ENCODE data around the gene SFMBT2.
A peak's percentile ranks its signal among the peaks of the same experiment; 100 is the strongest.

The SFMBT2 gene

DNA sequence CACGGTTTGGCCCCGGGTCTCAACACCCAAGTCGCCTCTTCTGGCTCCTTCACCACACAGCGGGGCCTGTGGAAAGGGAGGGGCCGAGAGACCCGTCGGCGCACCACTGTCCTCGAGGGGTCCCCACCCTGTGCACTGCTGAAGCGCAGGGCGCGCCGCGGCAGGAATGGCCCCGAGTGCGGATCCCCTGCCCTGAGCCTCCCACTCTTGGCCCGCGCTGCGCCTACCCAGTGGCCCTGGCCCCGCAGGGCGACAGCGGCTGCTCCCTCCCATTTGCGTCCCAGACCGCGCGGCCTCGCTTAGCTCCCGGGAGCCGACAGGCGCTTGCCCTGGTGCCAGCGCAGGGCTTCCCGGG lies 2.1 kb upstream of the SFMBT2 start:
- TF ChIP-seq, protein P1, sequence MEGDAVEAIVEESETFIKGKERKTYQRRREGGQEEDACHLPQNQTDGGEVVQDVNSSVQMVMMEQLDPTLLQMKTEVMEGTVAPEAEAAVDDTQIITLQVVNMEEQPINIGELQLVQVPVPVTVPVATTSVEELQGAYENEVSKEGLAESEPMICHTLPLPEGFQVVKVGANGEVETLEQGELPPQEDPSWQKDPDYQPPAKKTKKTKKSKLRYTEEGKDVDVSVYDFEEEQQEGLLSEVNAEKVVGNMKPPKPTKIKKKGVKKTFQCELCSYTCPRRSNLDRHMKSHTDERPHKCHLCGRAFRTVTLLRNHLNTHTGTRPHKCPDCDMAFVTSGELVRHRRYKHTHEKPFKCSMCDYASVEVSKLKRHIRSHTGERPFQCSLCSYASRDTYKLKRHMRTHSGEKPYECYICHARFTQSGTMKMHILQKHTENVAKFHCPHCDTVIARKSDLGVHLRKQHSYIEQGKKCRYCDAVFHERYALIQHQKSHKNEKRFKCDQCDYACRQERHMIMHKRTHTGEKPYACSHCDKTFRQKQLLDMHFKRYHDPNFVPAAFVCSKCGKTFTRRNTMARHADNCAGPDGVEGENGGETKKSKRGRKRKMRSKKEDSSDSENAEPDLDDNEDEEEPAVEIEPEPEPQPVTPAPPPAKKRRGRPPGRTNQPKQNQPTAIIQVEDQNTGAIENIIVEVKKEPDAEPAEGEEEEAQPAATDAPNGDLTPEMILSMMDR (IDR thresholded peaks at IDR 0.05; ENCODE audit: low read depth, low read length, poor library complexity, severe bottlenecking): no peak
- TF ChIP-seq EZH2phosphoT487 (IDR thresholded peaks at IDR 0.05; ENCODE audit: borderline replicate concordance, low read length): no peak
- H3K27ac ChIP-seq (ENCODE audit: low read depth, low read length): no peak overlapping the region
- no peak overlapping the region for H3K4me3 ChIP-seq (ENCODE audit: low read length)
- no peaks in the 10 kb centered on the region for H3K36me3 ChIP-seq (ENCODE audit: control insufficient read depth, low read length)
- peaks cover 26% of the 10 kb centered on the region for H3K27me3 ChIP-seq (ENCODE audit: control insufficient read depth, low read length)
- H3K4me1 ChIP-seq (ENCODE audit: control insufficient read depth, low read length): peaks cover 36% of the 10 kb centered on the region
- peaks cover 12% of the 10 kb centered on the region for H3F3A ChIP-seq (ENCODE audit: control insufficient read depth, insufficient read depth)
- H3K9me2 ChIP-seq (replicated peaks; ENCODE audit: control insufficient read depth, low read length): no peaks in the 10 kb centered on the region
- H3K9me3 ChIP-seq (ENCODE audit: control insufficient read depth, insufficient read depth, low read length): no peaks in the 10 kb centered on the region
- H4K20me1 ChIP-seq (ENCODE audit: control insufficient read depth, insufficient read depth, low read depth, low read length): no peaks in the 10 kb centered on the region
- no peak overlapping the region for H3K4me2 ChIP-seq (ENCODE audit: low read length)
- H3K79me2 ChIP-seq (ENCODE audit: control insufficient read depth, low read length): peaks cover 28% of the 10 kb centered on the region

DNA sequence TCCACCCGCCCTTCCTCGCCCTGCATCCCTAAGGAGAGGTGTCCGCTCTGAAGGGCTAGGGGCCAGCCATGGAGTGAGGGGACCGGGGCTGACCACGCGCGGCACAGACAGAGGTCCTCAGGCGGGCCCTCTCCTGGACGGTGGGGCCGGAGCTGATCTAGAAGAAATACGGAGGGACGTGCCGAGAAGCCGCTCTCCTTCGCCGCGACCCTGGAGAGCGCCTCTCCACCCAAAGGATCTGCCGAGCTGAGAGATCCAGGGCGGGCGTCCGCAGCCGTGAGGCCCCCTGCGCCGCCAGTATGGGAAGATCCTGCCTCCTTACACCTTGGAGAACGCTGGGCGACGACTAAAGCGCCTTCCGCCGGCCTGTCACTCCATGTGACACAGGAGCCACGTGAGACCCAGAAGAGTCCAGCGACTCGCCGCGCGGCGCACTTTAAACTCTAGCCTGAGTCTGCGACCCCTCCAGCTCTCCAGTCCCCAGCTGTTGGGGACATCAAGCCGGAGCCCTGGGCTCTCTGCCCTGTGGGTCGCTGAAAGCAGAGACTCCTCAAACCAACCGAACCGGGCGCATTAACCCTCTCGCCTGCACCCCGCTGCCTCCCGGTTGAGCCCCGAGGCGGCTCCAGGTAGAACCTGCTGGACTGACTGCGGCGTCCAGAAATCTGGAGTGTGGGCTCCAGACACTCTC lies 1.5 kb upstream of the SFMBT2 start:
- Histone ChIP-seq H3F3A (ENCODE audit: control insufficient read depth, insufficient read depth) (peaks cover 12% of the 10 kb centered on the region), H4K20me1 (ENCODE audit: control insufficient read depth, insufficient read depth, low read depth, low read length) (0 out of 2 replicates have a peak, but pooled peaks cover 1% of the 10 kb centered on the region), H3K36me3 (ENCODE audit: control insufficient read depth, low read length) (no peaks in the 10 kb centered on the region), H3K9me2 (replicated peaks; ENCODE audit: control insufficient read depth, low read length) (no peaks in the 10 kb centered on the region), H3K27me3 (ENCODE audit: control insufficient read depth, low read length) (peaks cover 26% of the 10 kb centered on the region), H3K4me2 (ENCODE audit: low read length) (no peak overlapping the region), H3K4me1 (ENCODE audit: control insufficient read depth, low read length) (peaks cover 31% of the 10 kb centered on the region), H3K4me3 (ENCODE audit: low read length) (no peak overlapping the region), H3K79me2 (ENCODE audit: control insufficient read depth, low read length) (peaks cover 33% of the 10 kb centered on the region), H3K27ac (ENCODE audit: low read depth, low read length) (no peak overlapping the region), H3K9me3 (ENCODE audit: control insufficient read depth, insufficient read depth, low read length) (no peaks in the 10 kb centered on the region)
- TF ChIP-seq EZH2phosphoT487 (IDR thresholded peaks at IDR 0.05; ENCODE audit: borderline replicate concordance, low read length): no peak
- TF ChIP-seq, protein P1 (IDR thresholded peaks at IDR 0.05; ENCODE audit: low read depth, low read length, poor library complexity, severe bottlenecking): no peak

DNA sequence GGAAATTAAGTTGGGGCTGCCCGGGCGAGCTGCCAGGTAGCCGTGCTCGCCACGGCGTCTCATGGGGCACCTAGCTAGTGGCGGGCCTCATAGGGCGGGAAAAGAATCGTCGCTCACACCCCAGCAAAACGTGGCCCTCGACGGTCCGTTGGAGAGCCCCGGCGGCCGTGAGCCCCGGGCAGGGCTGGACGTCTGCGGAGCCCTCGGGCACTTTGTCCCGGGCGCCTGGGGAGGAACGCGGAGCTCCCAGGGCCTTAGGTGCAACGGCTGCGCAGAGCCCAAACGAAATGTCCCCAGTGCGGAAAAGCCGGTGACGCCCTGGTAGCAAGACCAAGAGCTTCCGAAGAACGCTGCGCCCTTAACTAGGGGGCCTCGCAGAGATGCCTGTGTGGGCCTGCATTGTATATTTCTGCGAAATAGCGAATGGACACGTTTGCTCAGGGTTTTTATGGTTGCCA lies 866 bp upstream of the SFMBT2 start:
- Histone ChIP-seq H3K4me1 (ENCODE audit: control insufficient read depth, low read length) (peaks cover 24% of the 10 kb centered on the region), H3K4me3 (ENCODE audit: low read length) (peak overlapping the region; percentile 93), H3K9me3 (ENCODE audit: control insufficient read depth, insufficient read depth, low read length) (no peaks in the 10 kb centered on the region), H3K27ac (ENCODE audit: low read depth, low read length) (no peak overlapping the region), H3K36me3 (ENCODE audit: control insufficient read depth, low read length) (no peaks in the 10 kb centered on the region), H3K27me3 (ENCODE audit: control insufficient read depth, low read length) (peaks cover 26% of the 10 kb centered on the region), H3K79me2 (ENCODE audit: control insufficient read depth, low read length) (peaks cover 40% of the 10 kb centered on the region), H3K9me2 (replicated peaks; ENCODE audit: control insufficient read depth, low read length) (no peaks in the 10 kb centered on the region), H4K20me1 (ENCODE audit: control insufficient read depth, insufficient read depth, low read depth, low read length) (0 out of 2 replicates have a peak, but pooled peaks cover 4% of the 10 kb centered on the region), H3K4me2 (ENCODE audit: low read length) (peak overlapping the region; percentile 100), H3F3A (ENCODE audit: control insufficient read depth, insufficient read depth) (peaks cover 12% of the 10 kb centered on the region)
- TF ChIP-seq EZH2phosphoT487 (IDR thresholded peaks at IDR 0.05; ENCODE audit: borderline replicate concordance, low read length): no peak
- TF ChIP-seq, protein P1 (IDR thresholded peaks at IDR 0.05; ENCODE audit: low read depth, low read length, poor library complexity, severe bottlenecking): no peak
